GM21526 (cell line): ENCODE measurements around the gene IFNGR1.
A peak's percentile ranks its signal among the peaks of the same experiment; 100 is the strongest.

ENCODE experiments used
- ATAC-seq: cut with Tn5 transposase; IDR thresholded peaks from one replicate; pipeline ENCODE4 v1.9.1; 2021; ENCODE audit warnings: moderate library complexity; ENCODE audit not compliant: unreplicated experiment, low FRiP score

The IFNGR1 gene

DNA sequence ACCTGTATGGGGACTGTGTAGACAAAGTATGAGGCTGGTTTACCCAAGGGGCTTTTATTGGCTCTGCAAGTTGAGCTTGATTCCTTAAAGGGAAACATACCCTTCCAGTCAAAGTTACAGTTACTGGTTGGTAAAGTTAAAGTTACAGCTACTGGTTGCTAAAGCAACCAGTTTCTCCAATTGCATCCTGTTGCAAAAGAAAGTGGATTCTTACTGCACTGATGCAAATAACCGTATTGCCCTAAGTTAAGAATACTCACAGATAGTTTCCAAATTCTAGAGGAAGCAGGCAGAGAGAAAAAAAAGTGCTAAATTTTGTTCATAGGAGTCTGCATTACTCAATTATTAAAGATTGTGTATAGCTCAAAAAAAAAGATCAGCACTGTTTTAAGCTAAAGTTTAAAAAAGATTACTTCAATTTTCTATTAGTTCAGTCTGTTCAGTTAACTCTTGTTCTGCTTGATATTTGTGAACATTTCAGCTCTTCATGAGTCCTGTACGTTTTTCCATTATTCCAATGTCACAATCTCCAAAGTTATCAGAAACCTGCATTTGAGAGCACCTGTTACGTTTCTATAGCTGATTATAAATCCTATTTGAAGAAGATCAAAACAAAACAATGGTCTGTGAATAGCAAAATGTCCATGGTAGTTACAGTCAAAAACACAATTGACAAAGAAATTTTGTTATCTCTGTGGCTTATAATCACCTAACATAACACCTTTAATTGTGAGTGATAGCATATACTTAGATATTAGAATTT lies 37.1 kb downstream of the IFNGR1 start:
- ATAC-seq: no peak

DNA sequence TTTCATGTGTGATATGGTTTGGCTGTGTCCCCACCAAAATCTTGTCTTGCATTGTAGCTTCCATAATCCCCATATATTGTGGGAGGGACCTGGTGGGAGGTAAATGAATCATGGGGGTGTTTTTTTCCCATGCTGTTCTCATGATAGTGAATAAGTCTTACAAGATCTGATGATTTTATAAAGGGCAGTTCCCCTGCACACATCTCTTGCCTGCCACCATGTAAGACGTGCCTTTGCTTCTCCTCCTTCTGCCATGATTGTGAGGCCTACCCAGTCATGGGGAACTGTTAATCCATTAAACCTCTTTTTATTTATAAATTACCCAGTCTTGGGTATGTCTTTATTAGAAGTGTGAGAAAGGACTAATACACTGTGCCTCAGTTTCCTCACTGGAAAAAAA lies 41.6 kb downstream of the IFNGR1 start:
- no peak for ATAC-seq

DNA sequence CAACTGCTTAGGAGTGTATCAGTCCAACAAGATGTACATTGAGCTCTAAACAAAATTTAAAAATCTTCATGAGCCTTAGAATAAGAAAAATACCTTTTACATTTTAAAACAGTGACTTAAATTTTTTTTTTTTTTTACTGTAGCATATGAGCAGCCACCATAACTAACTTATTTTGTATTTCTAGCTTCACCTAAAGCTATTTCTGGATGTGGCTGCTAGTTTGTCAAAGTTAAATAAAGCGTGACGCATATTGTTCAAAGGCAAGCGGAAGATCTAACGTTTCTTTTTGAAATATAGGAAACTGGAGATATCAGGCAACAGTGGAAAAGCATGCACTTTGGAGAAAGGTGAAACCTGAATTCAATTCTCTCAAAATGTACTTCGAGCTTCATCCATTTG lies 42.5 kb downstream of the IFNGR1 start:
- ATAC-seq: no peak

DNA sequence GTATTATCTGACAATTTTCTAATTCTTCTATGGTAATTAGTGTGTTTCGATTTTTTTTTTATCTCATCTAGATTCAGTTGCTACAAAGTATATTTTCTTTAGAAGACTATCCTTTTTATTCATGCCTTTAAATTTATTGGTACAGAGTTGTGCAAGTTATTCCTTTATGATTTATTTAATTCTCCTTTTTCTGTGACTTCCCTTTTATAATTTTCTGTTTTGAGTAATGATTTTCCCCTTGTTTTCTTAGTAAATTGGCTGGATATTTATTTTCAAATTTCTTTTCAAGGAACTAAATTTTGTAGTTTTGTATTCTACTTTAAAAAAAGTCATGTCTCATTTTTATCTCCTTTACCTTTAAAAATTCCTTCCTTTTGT lies 43.3 kb downstream of the IFNGR1 start:
- no peak for ATAC-seq

DNA sequence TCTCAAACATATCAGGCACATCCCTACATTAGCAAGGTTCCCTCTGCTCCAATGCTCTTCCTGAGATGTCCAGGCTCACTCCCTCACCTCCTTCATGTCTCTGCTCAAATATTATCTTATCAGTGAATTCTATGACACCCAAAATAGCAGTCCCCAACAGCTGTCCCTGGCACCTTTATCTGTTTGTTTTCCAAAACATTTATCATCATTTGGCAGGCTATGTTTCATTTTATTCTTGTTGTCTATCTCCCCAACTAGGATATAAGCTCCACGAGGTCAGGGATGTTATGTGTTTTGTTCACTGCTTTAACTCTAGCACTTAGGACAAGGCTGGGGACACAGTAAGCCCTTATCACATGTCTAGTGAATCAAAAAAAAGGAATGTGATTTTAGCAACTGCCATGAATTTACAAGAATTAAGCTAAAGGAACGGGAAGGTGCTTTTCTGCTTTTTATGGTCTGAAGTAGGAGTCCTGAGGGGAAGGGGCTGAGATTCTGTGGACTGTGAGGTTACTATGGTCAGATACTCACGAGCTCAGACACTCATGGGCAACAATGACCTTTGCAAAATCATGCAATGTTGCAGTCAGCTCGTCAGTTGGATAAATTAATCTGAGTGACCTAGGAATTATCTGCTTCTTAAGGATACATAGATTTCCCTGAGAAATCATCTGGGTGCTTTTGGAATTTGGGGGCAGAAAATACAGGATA lies 43.9 kb downstream of the IFNGR1 start:
- no peak for ATAC-seq

DNA sequence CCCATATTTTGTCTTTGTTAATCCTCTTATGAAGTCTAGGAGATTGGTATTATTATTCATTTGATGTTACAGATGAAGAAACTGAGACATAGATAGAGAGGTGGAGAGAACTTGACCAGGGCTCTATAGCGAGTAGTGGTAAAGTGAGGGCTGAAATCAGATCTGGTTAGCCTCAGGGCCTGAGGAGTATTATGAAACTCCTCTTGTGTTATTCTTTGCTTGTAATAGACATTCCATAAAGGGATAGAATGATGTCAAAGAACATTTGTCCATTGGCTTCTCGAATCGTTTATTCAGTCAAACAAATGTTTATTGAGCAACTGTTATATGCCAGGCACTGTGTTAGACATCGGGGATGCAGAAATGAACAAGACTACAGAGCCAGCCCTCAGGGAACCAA lies 45.7 kb downstream of the IFNGR1 start, which contains the start of gene IL22RA2:
TSS of gene IL22RA2 (minus strand) at position 144 of the 400 bp plus-strand sequence. CDS start 11,895 bp downstream, outside the sequence.
- no peak for ATAC-seq

DNA sequence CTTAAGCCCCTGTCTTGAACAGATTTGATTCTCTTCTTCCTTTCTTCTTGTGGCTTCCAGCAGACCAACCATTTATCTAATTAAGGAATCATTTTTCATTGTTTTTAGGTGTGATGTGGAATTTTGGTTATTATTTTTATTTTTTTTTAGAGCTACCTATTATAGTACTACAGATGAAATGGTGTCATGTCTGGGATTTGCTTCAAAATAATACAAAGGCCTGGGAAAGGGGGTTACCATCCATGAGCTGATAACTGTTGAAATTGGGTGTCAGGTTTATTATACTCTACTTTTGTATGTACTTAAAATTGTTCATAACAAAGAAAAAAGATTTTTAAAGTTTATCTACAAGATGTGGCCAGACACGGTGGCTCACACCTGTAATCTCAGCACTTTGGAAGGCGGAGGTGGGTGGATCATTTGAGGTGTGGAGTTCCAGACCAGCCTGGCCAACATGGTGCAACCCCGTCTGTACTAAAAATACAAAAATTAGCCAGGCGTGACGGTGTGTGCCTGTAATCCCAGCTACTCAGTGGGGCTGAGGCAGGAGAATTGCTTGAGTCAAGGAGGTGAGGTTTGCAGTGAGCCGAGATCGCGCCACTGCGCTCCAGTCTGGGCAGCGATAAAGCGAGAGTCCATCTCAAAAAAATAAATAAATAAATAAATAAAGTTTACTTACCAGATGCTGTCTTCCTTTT lies 46.3 kb downstream of the IFNGR1 start:
- no peak for ATAC-seq

DNA sequence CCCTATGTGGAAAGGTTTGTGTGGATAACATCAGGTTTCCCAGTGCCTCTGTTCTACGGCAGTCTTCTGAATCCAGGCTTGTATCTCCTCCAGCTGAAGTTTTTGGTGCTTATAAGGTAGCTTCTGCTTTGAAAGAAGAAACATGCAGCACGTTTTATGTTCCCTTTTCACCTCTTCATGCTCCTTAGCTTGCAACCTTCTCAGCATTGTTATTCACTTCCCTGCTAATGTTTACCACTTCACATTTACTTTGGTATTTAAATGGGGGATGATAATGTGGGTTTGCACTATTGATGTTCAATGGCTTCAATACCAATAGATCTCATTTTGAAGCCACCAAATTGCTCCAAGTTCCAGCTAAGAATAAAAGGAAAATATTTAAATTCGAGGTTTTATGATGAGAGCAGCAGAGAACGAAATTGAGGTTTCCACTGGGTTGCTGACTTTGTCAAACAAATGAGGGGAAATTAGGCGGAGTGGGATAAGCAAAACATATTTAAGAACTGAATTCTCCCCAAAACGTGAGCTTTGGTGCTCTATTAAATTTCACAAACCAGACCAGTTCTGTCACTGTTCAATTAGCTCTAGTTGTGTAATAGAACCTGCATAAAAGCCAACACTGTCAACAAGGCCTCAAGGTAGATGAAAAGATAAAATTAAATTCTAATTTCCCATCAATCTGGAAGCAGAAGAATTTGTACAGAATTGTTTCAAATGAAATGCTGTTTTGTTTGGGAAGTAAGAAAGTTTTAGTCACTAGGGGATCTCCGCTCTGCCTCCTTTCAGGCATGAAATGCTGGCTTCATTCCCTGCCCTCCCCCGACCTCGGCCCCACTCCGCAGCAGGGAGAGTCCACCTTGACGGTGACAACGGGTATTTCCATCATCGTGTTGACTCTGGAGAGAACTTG lies 47.1 kb downstream of the IFNGR1 start:
- no peak for ATAC-seq

DNA sequence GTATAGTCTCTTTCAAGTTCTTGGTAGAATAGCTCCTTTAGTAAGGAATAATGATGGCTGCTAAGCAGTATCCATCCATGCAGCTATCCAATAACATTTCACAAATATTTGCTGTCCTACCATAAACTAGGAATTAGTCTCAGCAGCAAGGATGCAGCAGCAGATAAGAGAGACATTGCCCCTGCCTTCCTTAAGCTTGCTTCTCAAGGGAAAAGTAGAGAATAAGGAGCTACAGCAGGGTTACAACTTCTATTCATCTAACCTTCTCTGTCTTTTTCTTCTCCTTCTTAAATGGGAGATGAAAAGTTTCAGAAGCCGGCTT lies 48.2 kb downstream of the IFNGR1 start:
- ATAC-seq: no peak

DNA sequence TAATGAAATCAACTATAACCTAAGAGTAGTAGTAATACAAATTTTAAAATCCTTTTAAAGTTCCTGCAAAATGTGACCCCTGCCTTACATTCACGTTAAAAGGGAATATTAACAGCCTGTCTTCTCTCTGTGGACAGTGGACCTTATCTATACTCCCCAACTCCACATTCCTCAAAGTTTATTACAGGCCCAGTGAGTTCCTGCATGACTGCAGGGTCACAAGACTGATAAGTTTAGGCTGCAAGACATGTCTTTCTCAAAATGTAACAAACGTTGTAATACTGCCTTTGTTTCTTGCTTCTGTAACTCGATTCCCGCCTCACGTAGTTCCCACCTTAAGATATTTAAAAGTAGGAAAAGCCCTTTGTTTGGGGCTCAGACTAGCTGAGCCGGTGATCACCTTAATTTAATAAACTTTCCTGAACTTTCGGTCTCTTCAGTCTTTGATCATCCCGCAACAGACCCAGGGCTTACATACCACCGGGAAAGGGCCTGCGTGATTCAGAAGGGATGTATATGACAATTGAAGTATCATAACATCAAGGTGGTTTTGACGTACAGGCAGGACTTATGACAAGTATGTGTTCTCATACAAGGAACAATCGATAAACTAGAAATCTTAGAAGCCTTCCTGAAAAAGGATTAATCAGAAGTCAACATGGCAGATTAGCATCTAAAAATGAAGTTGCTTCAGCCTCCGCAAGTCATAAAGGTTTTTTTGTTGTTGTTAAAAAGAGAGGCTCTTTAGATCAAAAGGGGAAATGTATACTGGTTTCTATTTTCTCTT lies 48.7 kb downstream of the IFNGR1 start:
- no peak for ATAC-seq

DNA sequence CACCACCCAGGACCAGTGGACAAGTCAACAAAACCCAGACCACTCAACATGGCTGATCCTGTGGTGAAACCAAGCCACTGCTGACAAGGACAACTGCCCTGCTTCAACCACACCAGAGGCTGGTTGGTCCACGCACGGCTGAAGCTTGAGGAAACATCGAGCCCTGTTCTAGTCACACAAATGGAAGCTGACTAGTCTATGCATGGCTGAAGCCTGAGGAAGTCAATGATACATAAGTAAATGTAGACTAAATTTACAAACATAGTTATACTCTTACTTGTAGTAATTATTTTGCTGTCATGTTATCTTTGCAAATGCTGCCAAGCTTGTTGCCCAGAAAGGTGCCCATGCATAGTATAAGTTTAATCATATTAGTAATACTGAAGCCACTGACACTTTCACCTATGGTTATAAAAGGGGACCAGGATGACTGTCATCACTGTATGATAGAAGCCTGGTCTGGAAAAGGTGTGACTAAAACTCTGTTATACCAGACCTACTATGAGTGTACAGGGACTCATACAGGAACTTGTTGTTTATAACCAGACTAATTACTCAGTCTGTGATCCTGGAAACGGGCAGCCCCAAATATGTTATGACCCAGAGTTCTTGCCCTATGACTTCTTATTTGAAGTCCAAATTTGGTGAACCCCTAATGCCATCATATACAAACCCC lies 51.3 kb downstream of the IFNGR1 start:
- ATAC-seq: no peak

DNA sequence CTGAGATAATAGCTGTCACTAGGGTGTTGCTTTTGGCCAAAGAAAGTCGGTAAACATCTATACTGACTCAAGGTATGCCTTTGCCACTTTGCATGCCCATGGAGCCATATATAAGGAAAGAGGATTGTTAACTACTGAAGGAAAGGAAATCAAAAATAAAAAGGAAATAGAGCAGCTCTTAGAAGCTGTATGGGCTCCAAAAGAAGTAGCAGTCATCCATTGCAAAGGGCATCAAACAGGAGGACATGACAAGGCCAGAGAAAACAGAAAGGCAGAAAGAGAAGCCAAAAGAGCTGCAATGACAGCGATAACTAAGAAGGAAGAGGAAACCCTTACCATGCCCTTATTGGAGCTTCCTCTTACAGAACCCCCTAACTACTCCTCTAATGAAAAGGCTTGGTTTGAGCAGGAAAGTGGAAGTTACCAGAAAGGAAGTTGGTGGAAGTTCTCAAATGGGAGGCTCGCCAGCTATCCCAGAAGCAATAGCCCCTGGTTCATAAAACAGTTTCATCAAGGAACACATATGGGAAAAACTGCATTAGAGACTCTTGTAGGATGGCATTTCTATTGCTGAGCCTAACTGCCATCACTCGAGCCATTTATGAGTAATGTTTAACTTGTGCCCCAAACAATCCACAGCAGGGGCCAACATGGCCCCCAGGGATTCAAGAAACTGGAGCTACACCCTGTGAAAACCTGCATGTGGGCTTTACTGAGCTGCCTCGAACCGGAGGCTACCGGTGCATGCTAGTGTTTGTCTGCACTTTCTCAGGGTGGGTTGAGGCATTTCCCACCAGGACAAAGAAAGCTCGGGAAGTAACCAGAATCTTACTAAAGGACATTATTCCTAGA lies 52.7 kb downstream of the IFNGR1 start:
- no peak for ATAC-seq

DNA sequence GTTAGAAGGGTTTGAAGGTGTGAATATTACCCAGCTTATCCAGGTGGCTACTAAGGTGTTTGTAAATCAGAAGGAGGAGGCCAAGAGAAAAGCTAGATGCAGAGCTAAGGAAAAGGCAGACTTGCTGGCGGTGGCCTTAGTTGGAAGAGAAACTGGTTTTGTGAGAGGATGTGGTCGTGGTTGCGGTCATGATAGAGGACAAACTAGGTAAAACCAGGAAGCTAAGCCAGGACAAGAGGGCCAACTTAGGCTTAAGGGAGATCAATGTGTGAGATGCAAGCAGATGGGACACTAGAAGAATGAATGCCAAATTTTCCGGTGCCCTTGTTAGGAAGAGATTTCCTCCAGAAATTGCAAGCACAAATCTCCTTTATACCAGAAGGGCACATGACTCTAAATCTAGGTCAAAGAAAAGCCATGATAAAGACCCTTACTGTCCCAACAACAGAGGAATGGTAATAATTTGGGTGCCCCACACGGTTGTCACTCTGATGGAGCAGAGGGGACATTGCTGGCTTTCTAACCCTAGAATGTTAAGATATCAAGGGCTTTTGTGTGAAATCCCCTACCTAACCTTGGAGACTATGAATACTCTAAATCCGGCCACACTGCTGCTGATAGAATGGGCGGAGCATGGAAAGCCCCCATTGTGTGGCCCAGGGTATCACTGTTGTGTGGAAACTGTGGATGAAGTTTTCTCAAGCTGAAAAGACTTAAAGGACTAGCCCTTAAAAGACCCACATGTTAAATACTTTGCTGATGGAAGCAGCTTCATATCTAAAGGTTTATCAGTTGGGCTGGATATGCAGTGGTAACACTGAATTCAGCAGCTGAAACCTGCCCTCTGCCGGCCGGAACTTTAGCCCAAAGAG lies 53.6 kb downstream of the IFNGR1 start:
- ATAC-seq: peak; percentile 51

DNA sequence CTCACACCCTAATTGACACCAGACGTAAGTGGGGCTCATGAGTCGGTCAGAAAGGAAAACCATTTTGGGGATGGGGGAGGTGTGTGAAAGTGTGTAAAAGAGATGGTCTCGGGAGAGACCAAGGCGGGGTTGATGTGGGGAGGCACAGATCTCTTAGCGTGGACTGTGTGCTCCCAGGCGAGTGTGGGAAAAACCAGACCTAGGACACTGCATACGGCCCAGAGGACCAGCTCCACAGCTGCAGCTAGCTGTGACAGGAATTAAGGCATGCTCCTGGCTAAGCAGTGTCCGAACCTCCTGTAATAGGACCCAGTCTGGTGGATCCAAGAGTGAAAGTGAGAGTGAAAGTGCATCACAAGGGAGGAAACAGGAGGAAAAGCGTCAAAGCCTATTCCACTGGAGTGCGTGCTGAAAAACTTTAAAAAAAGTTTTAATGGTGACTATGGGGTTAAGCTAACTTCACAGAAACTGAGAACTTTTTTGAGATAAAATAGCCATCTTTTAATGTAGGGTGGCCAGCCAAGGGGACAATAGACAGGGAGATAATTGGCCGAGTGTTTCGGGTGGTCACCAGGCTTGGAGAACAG lies 55.4 kb downstream of the IFNGR1 start:
- no peak for ATAC-seq

DNA sequence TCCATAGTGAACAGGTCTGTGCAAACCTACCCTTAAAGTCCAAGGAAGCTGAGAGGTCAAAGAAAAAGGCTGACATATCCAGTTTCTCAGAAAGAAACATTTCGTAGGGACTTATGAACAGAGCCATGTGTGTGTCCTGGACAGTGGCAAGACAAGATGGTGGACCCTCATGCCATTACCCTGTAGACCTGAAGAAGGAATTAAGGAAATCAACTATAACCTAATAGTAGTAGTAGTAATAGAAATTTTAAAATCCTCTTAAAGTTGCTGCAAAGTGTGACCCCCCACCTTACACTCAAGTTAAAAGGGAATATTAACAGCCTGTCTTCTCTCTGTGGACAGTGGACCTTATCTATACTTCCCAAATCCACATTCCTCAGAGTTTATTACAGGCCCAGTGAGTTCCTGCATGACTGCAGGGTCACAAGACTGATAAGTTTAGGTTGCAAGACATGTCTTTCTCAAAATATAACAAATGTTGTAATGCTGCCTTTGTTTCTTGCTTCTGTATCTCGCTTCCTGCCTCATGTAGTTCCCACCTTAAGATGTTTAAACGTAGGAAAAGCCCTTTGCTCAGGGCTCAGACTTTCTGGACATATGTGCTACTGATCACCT lies 56.4 kb downstream of the IFNGR1 start:
- ATAC-seq: no peak

DNA sequence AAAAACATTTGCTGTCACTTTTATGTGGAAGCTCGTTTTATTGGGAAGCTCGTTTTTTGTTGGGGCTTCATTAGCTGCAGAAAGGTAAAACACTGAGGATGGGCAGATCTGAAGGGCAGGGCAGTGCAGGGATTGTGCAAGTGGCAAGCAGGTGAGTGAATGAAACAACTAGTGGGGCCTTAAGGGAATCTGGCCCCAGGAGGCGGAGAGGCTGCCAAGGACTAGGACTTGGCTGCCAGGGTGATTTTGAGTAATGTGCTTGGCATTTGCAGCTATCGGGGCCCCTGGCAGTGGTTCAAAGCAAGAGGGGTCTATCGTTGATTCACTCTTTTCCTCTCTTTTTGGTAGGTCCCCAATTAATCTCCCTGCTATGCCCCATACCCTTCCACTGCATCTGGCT lies 57.2 kb downstream of the IFNGR1 start:
- no peak for ATAC-seq

DNA sequence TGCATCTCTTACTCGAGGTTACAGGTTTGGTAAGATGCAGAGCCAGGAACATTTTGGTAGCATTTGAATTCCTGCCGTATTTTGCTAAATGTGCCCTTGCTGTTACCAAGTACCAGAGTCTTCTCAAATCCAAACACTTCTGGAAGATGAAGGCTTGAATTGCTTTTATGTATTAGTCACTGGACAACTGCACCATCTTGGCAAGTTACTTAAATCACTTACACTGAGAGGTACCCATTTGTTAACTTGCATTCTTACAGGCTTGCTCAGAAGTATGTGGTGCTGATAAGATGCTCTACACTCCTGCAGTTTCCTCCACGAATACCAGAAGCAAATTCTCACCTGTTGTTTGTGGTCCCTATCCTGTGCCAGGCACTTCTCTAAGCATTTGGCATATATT lies 58.4 kb downstream of the IFNGR1 start:
- no peak for ATAC-seq
